HG03354 (cell line): Measurements from ENCODE around the gene MBD4.

Experiments
- ATAC-seq: cut with Tn5 transposase; IDR thresholded peaks from one replicate; pipeline ENCODE4 v1.9.1; 2021; ENCODE audit warnings: mild to moderate bottlenecking; ENCODE audit not compliant: unreplicated experiment, poor library complexity, severe bottlenecking

The MBD4 gene

DNA sequence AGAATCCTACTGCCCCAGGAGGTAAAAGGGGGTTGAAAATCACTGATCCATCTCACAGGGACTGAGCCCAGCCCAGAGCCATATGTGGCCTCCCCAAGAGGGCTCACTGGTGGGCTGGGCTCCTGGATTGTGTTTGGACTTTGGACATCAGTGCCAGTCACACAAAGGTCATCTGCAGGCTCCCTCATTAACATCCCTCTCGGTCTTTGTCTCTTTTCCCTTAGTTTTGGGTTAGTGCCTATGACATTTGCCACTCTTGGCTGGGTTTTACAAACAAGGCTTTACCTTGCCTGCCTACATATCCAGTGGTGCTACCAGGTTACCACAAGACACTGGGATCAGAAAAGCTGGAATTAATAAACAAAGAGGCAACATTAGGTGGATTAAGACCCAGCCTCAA lies 28.2 kb upstream of the MBD4 start:
- ATAC-seq: no peak

DNA sequence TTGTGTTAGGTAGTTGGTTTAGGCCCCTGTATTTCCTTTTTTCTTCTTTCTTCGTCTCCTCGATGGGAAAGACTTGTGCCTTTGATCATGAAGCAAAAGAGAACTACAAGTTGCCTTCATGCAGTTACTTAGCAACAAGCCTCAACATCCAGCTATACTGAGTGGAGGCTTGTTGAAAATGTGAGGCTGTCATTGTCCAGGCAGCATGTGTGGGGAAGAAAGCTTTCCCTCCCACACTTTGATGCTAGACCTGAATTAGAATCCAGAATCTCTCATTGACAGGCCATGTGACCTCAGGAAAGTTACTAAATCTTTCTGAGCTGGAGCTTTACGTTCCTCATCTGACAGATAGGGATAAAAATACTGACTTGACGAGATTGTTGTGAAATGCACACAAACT lies 24.0 kb upstream of the MBD4 start:
- ATAC-seq: no peak

DNA sequence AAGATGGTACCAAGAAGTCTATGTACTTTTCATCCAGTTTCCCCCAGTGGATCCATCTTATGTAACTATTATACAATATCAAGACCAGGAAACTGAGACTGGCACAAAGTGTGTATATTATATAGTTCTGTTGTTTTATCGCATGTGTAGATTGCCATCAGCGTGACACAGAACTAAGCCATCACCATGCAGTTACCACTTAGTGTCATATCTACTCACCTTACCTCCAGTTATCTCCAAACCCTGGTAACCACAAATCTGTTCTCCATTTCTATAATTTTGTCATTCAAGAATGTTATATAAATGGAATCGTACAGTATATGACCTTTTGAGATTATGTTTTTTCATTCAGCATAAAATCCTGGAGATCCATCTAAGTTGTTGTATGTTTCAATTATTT lies 23.3 kb upstream of the MBD4 start:
- no peak for ATAC-seq

DNA sequence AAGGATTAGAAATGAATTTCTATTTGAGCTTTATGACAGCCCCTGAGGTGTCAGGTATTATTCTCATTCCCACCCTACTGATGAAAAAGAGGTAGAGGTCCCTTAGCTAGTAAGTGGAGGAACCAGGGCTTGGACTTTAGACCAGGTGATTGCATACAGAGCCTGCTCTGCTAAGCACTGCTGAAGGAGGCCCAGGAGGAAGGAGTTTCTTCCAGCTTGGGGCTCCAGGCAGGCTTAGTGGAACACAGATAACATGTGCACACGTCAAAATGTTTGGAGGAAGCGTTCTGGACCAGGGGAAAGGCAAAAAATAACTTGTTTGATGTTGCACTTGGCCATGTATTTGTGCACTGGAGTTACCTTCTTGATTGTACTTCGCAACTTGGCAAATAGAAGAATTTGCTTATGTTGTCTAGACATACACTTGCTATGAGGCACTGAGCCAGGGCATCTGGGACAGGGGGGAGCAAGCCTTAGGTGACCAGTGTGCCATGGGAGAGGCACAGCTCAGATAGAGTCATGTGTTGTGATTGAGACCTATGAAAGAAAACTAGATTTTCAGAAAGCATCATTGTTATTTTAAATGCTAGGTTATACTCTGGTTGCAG lies 22.7 kb upstream of the MBD4 start:
- no peak for ATAC-seq

DNA sequence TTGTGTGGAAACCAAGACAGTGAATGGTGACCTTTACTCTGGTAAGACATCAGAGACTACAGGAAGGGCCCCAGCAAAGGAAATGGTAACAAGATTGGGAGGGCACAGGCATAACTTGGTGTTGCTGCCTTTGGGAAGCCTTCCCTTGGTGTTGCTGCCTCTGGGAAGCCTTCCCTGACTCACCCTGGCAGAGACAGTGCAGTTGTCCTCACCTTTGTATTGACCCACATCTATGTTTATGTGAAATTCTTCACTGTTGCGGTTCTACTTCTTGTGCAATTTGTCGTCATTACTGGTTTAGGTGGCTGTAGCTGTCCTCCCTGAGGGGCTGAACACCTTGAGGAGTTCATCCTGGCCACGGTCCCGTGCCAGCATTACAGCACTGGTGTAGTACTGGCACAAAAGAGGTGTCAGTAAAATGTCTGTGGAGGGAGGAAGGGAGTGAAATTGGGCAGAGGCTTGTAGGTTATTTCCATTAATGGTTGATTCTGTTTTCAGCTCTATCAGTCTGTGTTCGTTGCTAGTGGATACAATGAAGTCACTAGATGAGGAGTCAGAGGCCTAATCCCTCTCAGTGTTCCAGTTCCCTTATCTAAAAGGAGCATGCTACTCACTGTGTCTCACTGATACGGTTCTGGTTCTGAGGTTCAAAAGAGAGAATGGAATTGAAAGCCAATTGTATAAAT lies 21.9 kb upstream of the MBD4 start:
- ATAC-seq: no peak

DNA sequence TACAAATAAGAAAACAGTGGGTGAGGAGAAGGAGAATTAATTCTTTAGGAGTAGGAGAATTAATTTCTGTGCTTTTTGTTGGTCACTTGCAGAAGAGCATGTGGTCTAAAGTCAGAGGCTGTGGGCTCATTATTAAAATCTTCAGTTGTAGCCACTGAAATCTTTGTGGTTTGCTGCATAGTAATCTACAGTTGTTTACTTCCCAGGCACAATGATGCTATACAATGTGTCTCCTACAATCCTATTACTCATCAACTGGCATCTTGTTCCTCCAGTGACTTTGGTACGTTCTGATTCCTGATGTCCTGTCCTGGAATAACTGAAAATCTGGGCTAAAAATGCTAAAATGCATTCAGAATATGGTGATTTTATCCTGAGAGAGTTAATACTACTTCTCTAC lies 21.3 kb upstream of the MBD4 start:
- no peak for ATAC-seq

DNA sequence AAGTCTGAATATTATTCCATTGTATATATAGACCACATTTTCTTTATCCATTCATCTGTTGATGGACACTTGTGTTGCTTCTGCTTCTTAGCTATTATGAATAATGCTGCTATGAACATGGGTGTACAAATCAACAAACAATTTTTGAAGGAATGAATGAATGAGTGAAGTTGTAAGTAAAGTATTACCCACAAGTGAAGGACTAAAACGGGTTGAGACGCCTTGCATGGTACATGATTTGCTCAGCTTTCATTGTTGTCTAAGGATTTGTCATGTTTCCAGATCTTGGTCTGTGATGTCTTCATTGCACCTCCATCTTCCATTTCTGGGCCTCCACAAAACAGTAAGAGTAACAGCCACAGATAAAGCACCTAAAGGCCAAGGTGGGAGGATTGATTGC lies 20.8 kb upstream of the MBD4 start:
- ATAC-seq: no peak

DNA sequence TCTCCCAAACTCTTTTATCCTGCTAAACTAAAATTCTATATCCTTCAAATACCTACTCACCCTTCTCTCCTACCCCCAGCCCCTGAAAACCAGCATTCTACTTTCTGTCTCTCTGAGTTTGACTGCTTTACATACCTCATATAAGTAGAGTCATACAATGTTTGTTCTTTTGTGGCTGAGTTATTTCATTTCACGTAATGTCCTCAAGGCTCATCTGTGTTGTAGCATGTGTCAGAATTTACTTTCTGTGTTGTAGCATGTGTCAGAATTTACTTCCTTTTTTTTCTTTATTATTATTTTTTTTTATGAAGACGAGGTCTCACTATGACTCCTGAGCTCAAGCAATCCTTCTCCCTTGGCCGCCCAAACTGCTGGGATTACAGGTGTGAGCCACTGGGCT lies 20.4 kb upstream of the MBD4 start:
- ATAC-seq: no peak

DNA sequence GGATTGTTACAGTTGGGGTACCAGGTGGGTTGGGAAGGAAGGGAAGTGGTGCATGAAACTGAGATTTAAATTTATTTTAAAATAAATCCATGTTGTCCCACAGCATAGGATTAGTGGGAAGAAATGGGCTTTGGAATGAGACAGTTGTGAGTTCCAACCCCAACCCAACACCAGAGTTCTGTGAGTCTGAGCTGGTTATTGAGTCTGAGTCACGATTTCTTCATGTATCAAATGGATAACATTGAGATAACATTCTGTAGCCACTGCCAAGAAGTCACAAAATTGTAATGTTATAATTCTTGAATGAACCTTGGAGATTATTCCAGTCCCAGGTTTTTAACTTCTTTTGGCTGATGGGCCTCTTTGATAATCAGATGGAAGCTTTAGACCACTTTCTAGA lies 14.0 kb upstream of the MBD4 start:
- no peak for ATAC-seq

DNA sequence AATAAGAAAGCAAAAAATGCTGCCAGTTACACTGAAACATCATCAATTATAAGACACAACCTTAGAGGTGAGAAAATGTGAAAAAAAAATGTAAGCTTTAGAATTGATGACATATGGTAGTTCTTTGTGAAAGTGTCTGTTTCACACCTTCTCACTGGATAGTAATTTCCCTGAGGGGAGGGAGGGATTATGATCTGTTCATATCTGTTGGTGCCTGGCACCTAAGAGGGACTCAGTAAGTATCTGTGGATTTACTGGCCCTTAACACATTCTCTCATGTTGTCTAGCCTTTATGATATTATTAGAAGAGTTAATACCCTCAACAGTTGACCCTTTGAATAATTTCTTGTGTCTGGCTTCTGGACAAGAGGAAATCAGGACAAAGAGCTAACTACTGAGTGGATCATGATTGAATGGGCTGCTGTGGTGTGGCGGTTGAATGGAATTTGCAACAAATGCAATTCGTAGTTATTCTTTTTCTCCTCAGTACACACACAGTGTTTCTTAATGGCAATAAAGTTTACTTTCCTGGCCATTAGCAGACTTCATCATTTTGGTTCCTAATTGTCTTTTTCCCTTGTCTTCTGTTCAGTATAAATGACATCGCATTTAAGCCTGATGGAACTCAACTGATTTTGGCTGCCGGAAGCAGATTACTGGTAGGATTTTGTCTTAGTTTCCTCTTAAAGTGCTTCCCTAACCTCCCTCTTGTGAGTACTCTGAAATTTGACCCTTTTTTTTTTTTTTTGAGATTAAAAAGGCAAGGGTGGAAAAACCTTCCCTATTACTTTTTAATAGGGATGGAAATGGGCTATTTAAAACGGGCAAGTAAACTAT lies 9.7 kb upstream of the MBD4 start:
- ATAC-seq: no peak

DNA sequence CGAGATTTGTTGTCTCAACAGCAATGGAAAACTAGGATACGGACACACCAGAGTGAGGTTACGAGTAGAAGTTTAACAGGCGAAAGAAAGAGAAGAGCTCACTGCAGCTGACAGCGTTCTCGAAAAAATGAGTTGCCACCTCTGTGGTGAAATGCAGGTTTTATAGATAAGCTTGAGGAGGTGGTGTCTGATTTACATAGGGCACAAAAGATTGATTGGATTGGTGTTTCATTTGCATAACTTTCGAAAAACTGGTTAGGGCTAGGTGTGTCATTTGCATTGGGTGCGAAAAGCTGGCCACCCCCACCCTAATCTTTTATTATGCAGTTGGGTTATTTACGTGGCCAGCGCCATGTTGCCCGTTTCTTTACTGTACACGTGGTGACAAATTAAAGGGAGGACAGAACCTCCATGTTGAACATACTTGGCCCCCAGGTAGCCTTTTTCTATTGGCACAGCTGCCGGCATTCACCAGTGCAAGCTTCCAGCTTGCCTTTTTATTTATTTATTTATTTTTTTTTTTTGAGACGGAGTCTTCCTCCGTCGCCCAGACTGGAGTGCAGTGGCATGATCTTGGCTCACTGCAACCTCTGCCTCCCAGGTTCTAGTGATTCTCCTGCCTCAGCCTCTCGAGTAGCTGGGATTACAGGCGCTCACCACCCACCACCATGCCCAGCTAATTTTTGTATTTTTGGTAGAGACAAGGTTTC lies 8.6 kb upstream of the MBD4 start:
- ATAC-seq: no peak

DNA sequence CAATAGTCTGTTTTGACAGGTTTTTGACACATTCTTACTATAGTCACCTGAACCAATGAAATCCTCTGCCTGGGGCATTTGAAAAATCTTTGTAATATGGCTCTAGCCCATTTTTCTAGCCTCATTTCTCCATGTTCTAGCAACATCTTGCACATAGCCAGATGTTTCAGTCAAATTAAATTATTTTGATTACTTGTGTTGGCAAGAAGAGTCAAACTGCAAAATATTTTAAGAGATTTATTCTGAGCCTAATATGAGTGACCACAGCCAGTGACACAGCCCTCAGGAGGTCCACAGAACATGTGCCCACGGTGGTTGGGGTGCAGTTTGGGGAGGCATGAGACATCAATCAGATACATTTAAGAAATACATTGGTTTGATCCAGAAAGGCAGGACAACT lies 7.2 kb upstream of the MBD4 start:
- ATAC-seq: no peak

DNA sequence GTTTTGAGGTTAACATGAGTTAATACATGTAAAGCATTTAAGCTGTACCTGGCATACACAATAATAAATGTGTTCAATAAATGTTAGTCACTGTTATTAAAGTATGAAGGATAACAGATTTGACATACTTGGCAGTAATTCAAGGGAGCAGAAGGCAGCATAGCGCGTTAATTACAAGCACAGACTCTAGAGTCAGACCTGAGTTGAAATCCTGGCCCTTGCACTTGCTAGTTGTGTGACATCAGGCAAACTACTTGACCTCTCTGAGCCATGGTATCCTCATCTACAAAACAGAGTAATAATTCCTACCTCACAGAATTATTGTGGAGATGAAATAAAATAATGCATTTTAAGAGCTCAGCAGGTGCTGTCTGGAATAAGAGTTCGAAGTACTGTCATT lies 5.7 kb upstream of the MBD4 start:
- ATAC-seq: no peak

DNA sequence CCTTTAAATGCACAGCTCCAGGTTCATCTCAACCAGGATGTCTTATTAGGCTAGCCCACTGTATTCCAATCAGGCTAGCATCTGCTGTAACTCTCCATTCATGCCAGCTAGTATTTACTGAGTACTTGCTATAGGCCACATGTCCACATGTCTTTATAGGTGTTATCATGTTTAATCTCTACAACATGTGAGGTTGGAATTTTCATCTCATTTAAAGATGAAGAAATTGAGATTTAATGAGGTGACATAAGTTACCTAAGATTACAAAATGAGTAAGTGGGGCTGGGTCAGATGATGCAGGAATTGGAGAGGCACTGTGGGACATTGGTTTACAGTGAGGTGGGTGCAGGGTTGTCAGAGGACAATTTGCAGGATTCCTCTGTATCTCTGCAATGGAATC lies 3.2 kb upstream of the MBD4 start:
- no peak for ATAC-seq

DNA sequence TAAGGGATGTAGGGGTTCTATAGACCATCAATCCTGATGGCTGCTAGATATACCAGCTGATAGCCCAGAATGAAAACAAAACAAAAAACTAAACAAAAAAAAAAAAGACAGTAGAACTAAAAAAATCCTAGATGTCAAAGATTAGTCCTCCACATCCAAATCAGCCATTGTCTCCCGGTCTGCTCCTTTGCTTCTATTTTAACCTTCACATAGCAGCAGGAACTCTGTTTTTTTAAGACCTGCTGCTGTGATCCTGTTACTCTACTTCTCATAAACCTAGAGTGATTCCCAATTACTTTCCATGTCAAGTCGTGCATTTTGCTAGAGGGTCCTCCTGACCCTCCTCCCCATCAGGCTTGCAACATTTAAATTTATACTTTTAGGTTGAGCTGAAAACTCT lies 2.7 kb upstream of the MBD4 start:
- no peak for ATAC-seq

DNA sequence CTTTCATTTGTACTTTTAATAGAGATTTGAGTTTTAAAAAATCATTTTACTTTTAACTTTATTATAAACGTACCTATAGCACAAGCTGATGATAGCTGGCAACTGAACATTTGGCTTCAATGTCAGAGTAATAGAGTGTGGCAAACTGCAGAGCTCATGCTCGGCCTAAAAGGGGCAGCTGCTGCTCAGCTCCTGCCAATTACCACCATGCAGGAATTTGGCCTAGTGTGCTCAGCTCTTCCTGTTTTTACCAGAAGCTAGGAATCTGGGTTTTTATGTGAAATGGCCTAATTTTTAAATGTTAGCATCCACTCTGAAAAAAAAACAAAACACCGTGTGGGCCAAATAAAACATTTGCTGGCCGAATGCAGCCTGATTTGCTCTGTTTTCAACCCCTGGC lies 2.0 kb upstream of the MBD4 start:
- ATAC-seq: no peak

DNA sequence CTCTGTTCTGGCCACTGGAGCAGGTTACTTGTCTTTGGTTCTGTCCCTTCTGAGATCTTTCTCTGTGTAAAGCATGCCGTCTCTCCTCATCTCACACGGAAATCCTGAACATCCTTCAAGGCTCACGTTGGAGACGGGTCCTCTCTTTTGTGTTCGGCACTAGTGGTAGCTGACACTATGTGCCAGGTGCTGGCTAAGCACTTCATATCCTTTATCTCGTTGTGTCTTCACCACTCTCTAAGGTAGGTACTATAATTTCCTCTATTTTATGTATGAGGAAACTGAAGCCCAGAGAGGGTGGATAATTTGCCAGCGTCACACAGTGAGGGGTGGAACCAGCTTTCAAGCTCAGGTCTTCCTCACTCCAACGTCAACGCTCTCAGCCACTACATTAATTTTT lies 1.5 kb upstream of the MBD4 start:
- no peak for ATAC-seq

DNA sequence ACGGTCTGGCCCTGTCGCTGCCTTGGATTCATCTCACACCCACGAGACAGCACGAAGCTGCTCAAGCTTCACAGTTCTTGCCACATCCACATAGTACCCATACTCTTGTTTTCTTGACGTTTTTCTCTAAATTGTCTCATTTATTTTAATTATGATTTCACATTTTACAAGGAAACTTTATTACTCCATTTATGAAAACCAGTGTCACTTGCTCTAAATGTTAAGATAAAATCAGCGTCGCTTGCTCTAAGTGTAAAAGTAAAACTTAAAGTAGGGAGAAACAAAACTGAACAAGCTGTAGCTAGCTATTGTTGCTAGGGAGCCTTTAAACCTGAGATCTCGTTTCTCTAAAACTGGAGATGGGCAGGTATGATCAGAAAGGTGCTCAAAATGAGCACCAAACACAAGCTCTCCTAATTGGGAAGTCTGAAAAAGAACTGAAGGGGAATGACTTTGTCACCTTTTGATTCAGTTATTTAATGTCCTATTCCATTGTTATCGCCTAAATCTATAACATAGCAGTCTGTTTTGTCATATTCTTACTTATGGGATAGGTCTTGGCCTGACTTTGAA lies 956 bp upstream of the MBD4 start:
- ATAC-seq: no peak

DNA sequence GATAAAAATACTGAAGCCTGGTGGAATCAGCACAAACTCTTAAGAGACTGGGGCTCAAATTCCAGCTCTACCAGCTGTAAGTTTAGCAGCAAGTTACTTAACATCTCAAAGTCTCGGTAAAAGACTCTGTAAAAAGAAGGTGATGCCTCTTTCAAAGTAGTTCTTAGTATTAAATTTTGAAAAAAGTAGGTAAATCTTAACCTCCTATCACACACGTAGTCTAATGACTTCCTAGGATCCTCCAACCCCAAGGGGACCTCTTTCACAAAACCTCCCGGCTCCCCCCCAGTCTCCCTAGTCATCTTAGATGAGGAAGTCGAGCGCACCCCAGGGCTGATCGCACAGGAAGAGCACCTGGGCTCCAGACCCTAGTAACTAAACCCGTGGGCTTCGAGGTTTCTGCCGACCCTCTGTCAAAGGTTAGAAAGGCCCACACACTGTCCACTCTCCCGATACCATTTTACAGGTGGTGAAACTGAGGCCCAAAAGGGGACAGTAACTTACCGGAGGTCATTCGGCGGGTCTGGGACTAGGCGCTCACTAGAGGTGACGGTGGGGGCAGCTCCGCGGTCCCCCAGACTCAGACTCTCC lies 427 bp downstream of the MBD4 start:
- peak; percentile 16 for ATAC-seq

DNA sequence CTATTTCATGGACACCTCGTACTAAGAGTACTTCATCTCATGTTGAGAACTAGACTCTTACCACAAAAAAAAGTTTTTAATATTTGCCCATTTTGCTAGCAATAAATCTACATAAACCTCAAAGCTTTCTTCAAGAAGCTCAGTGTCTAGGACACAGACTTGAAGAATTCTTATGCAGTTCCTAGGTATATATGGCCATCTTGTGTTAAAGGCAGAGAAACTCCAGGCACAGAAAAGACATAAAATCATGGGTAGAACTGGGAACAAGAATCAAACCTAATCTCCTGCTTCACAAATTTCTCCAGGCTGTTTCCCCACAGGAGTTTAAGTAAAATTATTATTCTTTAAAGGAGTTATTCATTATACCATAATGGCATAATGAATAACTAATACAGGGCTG lies 4.4 kb downstream of the MBD4 start:
- no peak for ATAC-seq
